Measurements from ENCODE around the gene LCOR.

GRCh38 chr10:96858706-96859050, 26.6 kb downstream of the LCOR start:
- TF ChIP-seq CTCF (IDR thresholded peaks at IDR 0.05) (no peak), POLR2A (IDR thresholded peaks at IDR 0.05) (no peak)

Data from heart left ventricle (tissue), 13 donors.